ENCODE results near the gene NEDD9.

The NEDD9 gene

GRCh38 chr6:11204005-11204399 lies 28.5 kb downstream of the NEDD9 start:
- TF ChIP-seq EZH2phosphoT487 (IDR thresholded peaks at IDR 0.05; ENCODE audit: low read depth) (no peak), CTCF (IDR thresholded peaks at IDR 0.05; ENCODE audit: low read depth, low read length) (no peak)
- H3K79me2 ChIP-seq (ENCODE audit: low read length) = peaks cover 36% of the 10 kb centered on the region
- no peaks in the 10 kb centered on the region for H3K27me3 ChIP-seq (ENCODE audit: low read depth, low read length)
- H2AFZ ChIP-seq (ENCODE audit: low read depth, low read length) = no peak overlapping the region
- H4K20me1 ChIP-seq (ENCODE audit: insufficient read depth, low read length) = peaks cover 20% of the 10 kb centered on the region
- H3K9ac ChIP-seq (ENCODE audit: low read length) = no peak overlapping the region
- no peak overlapping the region for H3K4me3 ChIP-seq (ENCODE audit: low read length)
- peaks cover 57% of the 10 kb centered on the region for H3K36me3 ChIP-seq (replicated peaks; ENCODE audit: low read depth, low read length)
- no peaks in the 10 kb centered on the region for H3K9me3 ChIP-seq (ENCODE audit: insufficient read depth, low read length)
- peaks cover 23% of the 10 kb centered on the region for H3K4me1 ChIP-seq (ENCODE audit: low read length)
- H3K4me2 ChIP-seq (ENCODE audit: low read length) = no peak overlapping the region
- no peak overlapping the region for H3K27ac ChIP-seq (ENCODE audit: low read length)

GRCh38 chr6:11203306-11204004 lies 29.0 kb downstream of the NEDD9 start:
- Histone ChIP-seq H3K4me2 (ENCODE audit: low read length) (no peak overlapping the region), H3K9me3 (ENCODE audit: insufficient read depth, low read length) (no peaks in the 10 kb centered on the region), H3K36me3 (replicated peaks; ENCODE audit: low read depth, low read length) (peaks cover 53% of the 10 kb centered on the region), H3K9ac (ENCODE audit: low read length) (no peak overlapping the region), H3K79me2 (ENCODE audit: low read length) (peaks cover 35% of the 10 kb centered on the region), H3K27me3 (ENCODE audit: low read depth, low read length) (no peaks in the 10 kb centered on the region), H3K4me1 (ENCODE audit: low read length) (peaks cover 21% of the 10 kb centered on the region), H3K27ac (ENCODE audit: low read length) (no peak overlapping the region), H4K20me1 (ENCODE audit: insufficient read depth, low read length) (peaks cover 19% of the 10 kb centered on the region), H3K4me3 (ENCODE audit: low read length) (no peak overlapping the region), H2AFZ (ENCODE audit: low read depth, low read length) (no peak overlapping the region)
- no peak for TF ChIP-seq EZH2phosphoT487 (IDR thresholded peaks at IDR 0.05; ENCODE audit: low read depth)
- TF ChIP-seq CTCF (IDR thresholded peaks at IDR 0.05; ENCODE audit: low read depth, low read length) = no peak

DNA sequence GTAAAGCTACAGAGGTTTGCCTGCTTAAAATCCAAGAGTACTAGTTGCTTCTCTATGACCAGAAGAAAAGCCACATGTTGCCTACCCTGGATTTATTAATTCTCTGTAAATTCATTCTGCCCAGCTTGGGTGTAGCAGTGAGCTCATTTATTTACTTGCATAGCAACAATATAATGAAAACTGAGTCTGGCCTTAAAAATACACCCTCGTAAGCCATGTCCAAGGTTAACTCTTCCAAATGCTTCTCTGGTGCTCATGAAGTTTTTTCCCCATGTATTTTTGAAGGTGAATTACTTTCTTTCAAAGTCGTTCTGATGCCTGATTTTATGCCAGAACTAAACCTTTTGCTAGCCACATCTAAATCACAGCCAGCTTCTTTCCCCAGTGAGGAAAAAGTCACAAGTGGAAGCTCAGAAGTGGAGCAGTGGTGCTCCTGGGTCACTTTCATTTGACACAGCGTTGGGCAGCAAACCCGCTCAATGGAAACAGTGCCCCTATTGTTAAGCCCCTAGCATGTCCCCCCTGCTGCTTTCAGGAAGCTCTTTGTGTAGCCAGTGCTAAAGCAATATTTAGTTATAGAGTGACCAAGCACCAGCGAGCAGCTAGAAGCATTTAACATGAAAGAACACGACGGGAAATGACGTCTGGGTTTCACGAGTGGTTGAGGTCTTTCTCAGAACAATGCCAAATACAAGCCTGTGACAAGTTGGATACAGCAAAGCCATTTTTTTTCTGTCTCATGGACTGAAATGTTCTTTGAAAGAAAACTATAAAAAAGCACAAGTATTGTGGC lies 29.8 kb downstream of the NEDD9 start:
- Histone ChIP-seq H3K9ac (ENCODE audit: low read length) (no peak overlapping the region), H3K4me3 (ENCODE audit: low read length) (no peak overlapping the region), H3K27ac (ENCODE audit: low read length) (no peak overlapping the region), H2AFZ (ENCODE audit: low read depth, low read length) (no peak overlapping the region), H4K20me1 (ENCODE audit: insufficient read depth, low read length) (peaks cover 12% of the 10 kb centered on the region), H3K27me3 (ENCODE audit: low read depth, low read length) (no peaks in the 10 kb centered on the region), H3K79me2 (ENCODE audit: low read length) (peaks cover 28% of the 10 kb centered on the region), H3K36me3 (replicated peaks; ENCODE audit: low read depth, low read length) (peaks cover 50% of the 10 kb centered on the region), H3K4me2 (ENCODE audit: low read length) (no peak overlapping the region), H3K4me1 (ENCODE audit: low read length) (peaks cover 14% of the 10 kb centered on the region), H3K9me3 (ENCODE audit: insufficient read depth, low read length) (no peaks in the 10 kb centered on the region)
- no peak for TF ChIP-seq EZH2phosphoT487 (IDR thresholded peaks at IDR 0.05; ENCODE audit: low read depth)
- TF ChIP-seq CTCF (IDR thresholded peaks at IDR 0.05; ENCODE audit: low read depth, low read length) = no peak

- Histone ChIP-seq H3K9me3 (ENCODE audit: insufficient read depth, low read length) (no peaks in the 10 kb centered on the region), H2AFZ (ENCODE audit: low read depth, low read length) (no peak overlapping the region), H3K9ac (ENCODE audit: low read length) (no peak overlapping the region), H3K4me2 (ENCODE audit: low read length) (no peak overlapping the region), H3K79me2 (ENCODE audit: low read length) (peaks cover 20% of the 10 kb centered on the region), H3K27me3 (ENCODE audit: low read depth, low read length) (no peaks in the 10 kb centered on the region), H4K20me1 (ENCODE audit: insufficient read depth, low read length) (peaks cover 5% of the 10 kb centered on the region; the same call in 1 of the 2 replicates), H3K27ac (ENCODE audit: low read length) (no peak overlapping the region), H3K4me1 (ENCODE audit: low read length) (peaks cover 6% of the 10 kb centered on the region), H3K36me3 (replicated peaks; ENCODE audit: low read depth, low read length) (peaks cover 44% of the 10 kb centered on the region), H3K4me3 (ENCODE audit: low read length) (no peak overlapping the region)
- TF ChIP-seq CTCF (IDR thresholded peaks at IDR 0.05; ENCODE audit: low read depth, low read length) = no peak
- TF ChIP-seq EZH2phosphoT487 (IDR thresholded peaks at IDR 0.05; ENCODE audit: low read depth) = no peak
Observed at GRCh38 chr6:11201772-11202512, 30.5 kb downstream of the NEDD9 start.
